Measurements from ENCODE around the gene KCNE1.

The KCNE1 gene

GRCh38 chr21:34534522-34534921 is 22.5 kb upstream of the KCNE1 start:
- H3K9ac ChIP-seq (ENCODE audit: low read length), result no peak overlapping the region
- H3K9me2 ChIP-seq (replicated peaks; ENCODE audit: insufficient read depth, low read length), result no peaks in the 10 kb centered on the region
- H3K4me1 ChIP-seq (ENCODE audit: low read length), result no peaks in the 10 kb centered on the region
- no peaks in the 10 kb centered on the region for H3K79me2 ChIP-seq (ENCODE audit: low read length)
- H3K27ac ChIP-seq (ENCODE audit: low read length), result no peak overlapping the region
- no peak overlapping the region for H2AFZ ChIP-seq (ENCODE audit: low read length)
- no peak for DNase-seq
- TF ChIP-seq EZH2phosphoT487 (IDR thresholded peaks at IDR 0.05; ENCODE audit: low read length) (no peak), EZH2 (optimal IDR thresholded peaks at IDR 0.05; ENCODE audit: low read depth, low read length) (no peak), CTCF (IDR thresholded peaks at IDR 0.05; ENCODE audit: low read length) (no peak)
- H3K4me2 ChIP-seq (ENCODE audit: low read depth, low read length), result no peak overlapping the region
- H4K20me1 ChIP-seq (ENCODE audit: insufficient read depth, low read length), result no peaks in the 10 kb centered on the region
- no peaks in the 10 kb centered on the region for H3K9me3 ChIP-seq (replicated peaks; ENCODE audit: insufficient read depth, low read length)
- no peak overlapping the region for H3K4me3 ChIP-seq (ENCODE audit: low read length)
- H3K36me3 ChIP-seq (replicated peaks; ENCODE audit: insufficient read depth, low read length), result no peaks in the 10 kb centered on the region
- no peaks in the 10 kb centered on the region for H3K27me3 ChIP-seq (replicated peaks; ENCODE audit: insufficient read depth, low read length)
- H3F3A ChIP-seq (ENCODE audit: insufficient read depth, low read length), result no peaks in the 10 kb centered on the region

GRCh38 chr21:34533938-34534337 is 21.9 kb upstream of the KCNE1 start:
- no peak for TF ChIP-seq CTCF (IDR thresholded peaks at IDR 0.05; ENCODE audit: low read length)
- TF ChIP-seq EZH2phosphoT487 (IDR thresholded peaks at IDR 0.05; ENCODE audit: low read length), result no peak
- no peak for TF ChIP-seq EZH2 (optimal IDR thresholded peaks at IDR 0.05; ENCODE audit: low read depth, low read length)
- Histone ChIP-seq H3K4me1 (ENCODE audit: low read length) (no peaks in the 10 kb centered on the region), H3K4me3 (ENCODE audit: low read length) (no peak overlapping the region), H3K79me2 (ENCODE audit: low read length) (no peaks in the 10 kb centered on the region), H3K27me3 (replicated peaks; ENCODE audit: insufficient read depth, low read length) (no peaks in the 10 kb centered on the region), H3K9me3 (replicated peaks; ENCODE audit: insufficient read depth, low read length) (no peaks in the 10 kb centered on the region), H3K9ac (ENCODE audit: low read length) (no peak overlapping the region), H4K20me1 (ENCODE audit: insufficient read depth, low read length) (no peaks in the 10 kb centered on the region), H3K9me2 (replicated peaks; ENCODE audit: insufficient read depth, low read length) (no peaks in the 10 kb centered on the region), H3K36me3 (replicated peaks; ENCODE audit: insufficient read depth, low read length) (no peaks in the 10 kb centered on the region), H2AFZ (ENCODE audit: low read length) (no peak overlapping the region), H3K27ac (ENCODE audit: low read length) (no peak overlapping the region), H3F3A (ENCODE audit: insufficient read depth, low read length) (no peaks in the 10 kb centered on the region), H3K4me2 (ENCODE audit: low read depth, low read length) (no peak overlapping the region)
- no peak for DNase-seq

GRCh38 chr21:34531399-34531798 is 19.4 kb upstream of the KCNE1 start:
- Histone ChIP-seq H4K20me1 (ENCODE audit: insufficient read depth, low read length) (no peaks in the 10 kb centered on the region), H3K79me2 (ENCODE audit: low read length) (no peaks in the 10 kb centered on the region), H2AFZ (ENCODE audit: low read length) (no peak overlapping the region), H3F3A (ENCODE audit: insufficient read depth, low read length) (peaks cover 9% of the 10 kb centered on the region), H3K9me3 (replicated peaks; ENCODE audit: insufficient read depth, low read length) (no peaks in the 10 kb centered on the region), H3K4me2 (ENCODE audit: low read depth, low read length) (no peak overlapping the region), H3K4me1 (ENCODE audit: low read length) (peaks cover 11% of the 10 kb centered on the region), H3K36me3 (replicated peaks; ENCODE audit: insufficient read depth, low read length) (no peaks in the 10 kb centered on the region), H3K9me2 (replicated peaks; ENCODE audit: insufficient read depth, low read length) (no peaks in the 10 kb centered on the region), H3K27ac (ENCODE audit: low read length) (no peak overlapping the region), H3K9ac (ENCODE audit: low read length) (no peak overlapping the region), H3K27me3 (replicated peaks; ENCODE audit: insufficient read depth, low read length) (no peaks in the 10 kb centered on the region), H3K4me3 (ENCODE audit: low read length) (no peak overlapping the region)
- TF ChIP-seq EZH2 (optimal IDR thresholded peaks at IDR 0.05; ENCODE audit: low read depth, low read length) (no peak), EZH2phosphoT487 (IDR thresholded peaks at IDR 0.05; ENCODE audit: low read length) (no peak), CTCF (IDR thresholded peaks at IDR 0.05; ENCODE audit: low read length) (no peak)
- no peak for DNase-seq

Data from MM.1S (cell line).